NCI-H1105 (cell line): ENCODE results near the gene SPACA6.

Experiments used
- DNase-seq: peaks from one replicate; lab custom pipeline; 2025; lab: John Stamatoyannopoulos, UW

Gene SPACA6

GRCh38 chr19:51703575-51704515 lies 10.7 kb downstream of the SPACA6 start:
- DNase-seq: peak; percentile 80

- no peak for DNase-seq
Observed at GRCh38 chr19:51704626-51705025, 11.5 kb downstream of the SPACA6 start.

GRCh38 chr19:51706296-51706695 lies 13.2 kb downstream of the SPACA6 start:
- no peak for DNase-seq

GRCh38 chr19:51706885-51707284 lies 13.8 kb downstream of the SPACA6 start:
- no peak for DNase-seq

GRCh38 chr19:51708811-51709210 lies 15.7 kb downstream of the SPACA6 start:
- DNase-seq: no peak

- no peak for DNase-seq
Observed at GRCh38 chr19:51709575-51709974, 16.4 kb downstream of the SPACA6 start.

GRCh38 chr19:51710163-51710562 lies 17.0 kb downstream of the SPACA6 start:
- no peak for DNase-seq

- no peak for DNase-seq
Observed at GRCh38 chr19:51711702-51712101, 18.6 kb downstream of the SPACA6 start.

GRCh38 chr19:51712461-51713081 lies 19.4 kb downstream of the SPACA6 start:
- DNase-seq: no peak

- no peak for DNase-seq
Observed at GRCh38 chr19:51713319-51714285, 20.5 kb downstream of the SPACA6 start.

- no peak for DNase-seq
Observed at GRCh38 chr19:51714848-51715247, 21.7 kb downstream of the SPACA6 start.

GRCh38 chr19:51715850-51716249 lies 22.7 kb downstream of the SPACA6 start:
- no peak for DNase-seq

- no peak for DNase-seq
Observed at GRCh38 chr19:51716925-51717324, 23.8 kb downstream of the SPACA6 start.

GRCh38 chr19:51719251-51719988 lies 26.3 kb downstream of the SPACA6 start:
- DNase-seq: no peak

GRCh38 chr19:51721905-51722304 lies 28.8 kb downstream of the SPACA6 start:
- no peak for DNase-seq

- no peak for DNase-seq
Observed at GRCh38 chr19:51722492-51722891, 29.4 kb downstream of the SPACA6 start.

- no peak for DNase-seq
Observed at GRCh38 chr19:51724543-51724942, 31.4 kb downstream of the SPACA6 start.

GRCh38 chr19:51726049-51726448 lies 32.9 kb downstream of the SPACA6 start:
- no peak for DNase-seq

GRCh38 chr19:51727349-51727880 lies 34.3 kb downstream of the SPACA6 start:
- no peak for DNase-seq

GRCh38 chr19:51729781-51730180 lies 36.7 kb downstream of the SPACA6 start:
- no peak for DNase-seq
